ENCODE measurements around the gene TMUB1.

The TMUB1 gene

GRCh38 chr7:151071032-151071866, 12.0 kb downstream of the TMUB1 start:
- no peak for DNase-seq (ENCODE audit: low read depth in 2 of 2, low spot score in 1 of 2)

GRCh38 chr7:151070574-151070960, 12.7 kb downstream of the TMUB1 start:
- DNase-seq (ENCODE audit: low read depth in 2 of 2, low spot score in 1 of 2), result no peak

- no peak for DNase-seq (ENCODE audit: low read depth in 2 of 2, low spot score in 1 of 2)
These were observed 13.3 kb downstream of the TMUB1 start for GRCh38 chr7:151069841-151070573.

GRCh38 chr7:151068069-151068773, 15.1 kb downstream of the TMUB1 start:
- DNase-seq (ENCODE audit: low read depth in 2 of 2, low spot score in 1 of 2), result no peak

DNA sequence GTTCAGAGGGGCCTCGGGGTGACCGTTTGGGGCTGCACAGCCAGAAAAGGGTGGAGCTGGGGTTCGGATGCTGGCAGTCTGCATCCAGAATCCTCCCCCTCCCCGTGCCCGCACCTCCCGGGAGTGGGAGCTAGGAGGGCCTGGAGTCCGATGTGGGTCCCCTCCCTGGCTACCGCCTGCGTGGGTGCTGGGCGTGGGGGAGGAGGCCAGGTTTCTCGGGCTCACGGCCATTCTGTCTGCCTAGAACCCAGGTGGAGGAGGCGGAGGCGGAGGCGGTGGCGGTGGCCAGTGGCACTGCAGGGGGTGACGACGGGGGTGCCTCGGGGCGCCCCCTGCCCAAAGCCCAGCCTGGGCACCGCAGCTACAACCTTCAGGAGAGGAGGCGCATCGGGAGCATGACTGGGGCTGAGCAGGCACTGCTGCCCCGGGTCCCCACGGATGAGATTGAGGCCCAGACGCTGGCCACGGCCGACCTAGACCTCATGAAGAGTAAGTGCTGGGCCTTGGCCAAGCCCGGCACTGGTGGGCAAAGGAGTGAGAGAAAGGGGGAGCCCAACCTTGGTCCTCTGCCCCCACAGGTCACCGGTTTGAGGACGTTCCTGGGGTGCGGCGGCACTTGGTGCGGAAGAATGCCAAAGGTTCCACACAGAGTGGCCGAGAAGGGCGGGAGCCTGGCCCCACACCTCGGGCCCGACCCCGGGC, 16.9 kb downstream of the TMUB1 start:
- no peak for DNase-seq (ENCODE audit: low read depth in 2 of 2, low spot score in 1 of 2)

GRCh38 chr7:151065516-151065915, 17.8 kb downstream of the TMUB1 start:
- no peak for DNase-seq (ENCODE audit: low read depth in 2 of 2, low spot score in 1 of 2)

DNA sequence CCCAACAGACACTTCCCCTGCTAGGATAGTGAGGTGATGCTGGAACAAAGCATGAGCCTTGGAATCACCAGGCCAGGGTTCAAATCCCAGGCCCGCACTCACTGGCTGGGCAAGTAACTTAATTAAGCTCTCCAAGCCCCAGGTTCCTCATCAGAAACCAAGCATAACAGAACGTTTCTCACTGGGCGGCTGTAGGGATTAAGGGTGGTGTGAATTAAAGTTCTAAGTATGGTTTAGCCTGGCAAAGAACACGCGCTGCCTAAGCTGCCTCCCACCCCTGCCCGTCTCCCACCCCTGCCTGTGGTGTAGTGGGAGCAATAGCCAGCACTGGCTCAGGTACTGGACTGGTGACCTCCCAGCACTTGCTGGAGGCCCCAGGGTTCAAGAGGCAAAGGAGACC, 18.3 kb downstream of the TMUB1 start:
- no peak for DNase-seq (ENCODE audit: low read depth in 2 of 2, low spot score in 1 of 2)

GRCh38 chr7:151064454-151064853, 18.8 kb downstream of the TMUB1 start:
- no peak for DNase-seq (ENCODE audit: low read depth in 2 of 2, low spot score in 1 of 2)

GRCh38 chr7:151063212-151063561, 20.1 kb downstream of the TMUB1 start:
- no peak for DNase-seq (ENCODE audit: low read depth in 2 of 2, low spot score in 1 of 2)

DNA sequence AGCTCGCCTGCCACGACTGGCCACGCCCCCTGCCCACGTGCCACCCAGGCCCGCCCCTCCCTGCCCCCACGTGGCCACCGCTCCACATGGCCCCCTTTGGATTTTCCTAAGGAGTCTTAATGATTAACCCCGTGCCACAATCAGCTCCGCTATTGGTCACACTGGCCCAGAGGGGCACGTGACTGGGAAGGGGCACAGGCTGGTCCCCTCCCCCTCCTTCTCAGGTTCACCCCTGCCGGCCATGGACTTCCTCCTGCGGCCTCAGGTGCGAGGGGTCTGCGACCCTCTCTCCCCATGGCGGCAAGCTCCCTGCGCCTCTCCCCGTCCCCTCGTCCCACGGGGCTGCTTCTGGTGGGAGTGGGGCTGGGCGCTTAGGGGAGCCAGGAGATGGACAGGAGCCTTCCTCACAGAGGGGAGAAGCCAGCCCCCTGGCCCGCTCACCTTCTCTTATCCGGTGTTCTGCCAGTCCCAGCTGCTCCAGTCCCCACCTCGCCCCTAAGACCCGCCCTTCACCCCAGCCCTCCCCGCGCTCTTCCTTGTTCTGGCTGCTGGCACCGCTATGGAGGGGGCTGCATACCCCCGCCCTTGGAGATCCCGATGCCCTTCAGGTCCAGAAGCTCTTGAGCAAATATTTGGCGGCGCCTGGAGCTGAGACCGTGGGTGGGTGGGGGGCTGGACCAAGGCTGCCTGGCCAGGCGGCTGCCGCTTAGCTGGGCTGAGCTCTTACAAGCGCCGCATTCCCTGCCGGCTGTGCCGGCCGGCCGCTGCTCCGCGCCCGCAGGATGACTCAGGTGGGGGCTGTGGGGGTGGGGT, 20.7 kb downstream of the TMUB1 start:
- DNase-seq (ENCODE audit: low read depth in 2 of 2, low spot score in 1 of 2), result no peak

- DNase-seq (ENCODE audit: low read depth in 2 of 2, low spot score in 1 of 2), result no peak
These were observed 21.2 kb downstream of the TMUB1 start for GRCh38 chr7:151062111-151062398.

DNA sequence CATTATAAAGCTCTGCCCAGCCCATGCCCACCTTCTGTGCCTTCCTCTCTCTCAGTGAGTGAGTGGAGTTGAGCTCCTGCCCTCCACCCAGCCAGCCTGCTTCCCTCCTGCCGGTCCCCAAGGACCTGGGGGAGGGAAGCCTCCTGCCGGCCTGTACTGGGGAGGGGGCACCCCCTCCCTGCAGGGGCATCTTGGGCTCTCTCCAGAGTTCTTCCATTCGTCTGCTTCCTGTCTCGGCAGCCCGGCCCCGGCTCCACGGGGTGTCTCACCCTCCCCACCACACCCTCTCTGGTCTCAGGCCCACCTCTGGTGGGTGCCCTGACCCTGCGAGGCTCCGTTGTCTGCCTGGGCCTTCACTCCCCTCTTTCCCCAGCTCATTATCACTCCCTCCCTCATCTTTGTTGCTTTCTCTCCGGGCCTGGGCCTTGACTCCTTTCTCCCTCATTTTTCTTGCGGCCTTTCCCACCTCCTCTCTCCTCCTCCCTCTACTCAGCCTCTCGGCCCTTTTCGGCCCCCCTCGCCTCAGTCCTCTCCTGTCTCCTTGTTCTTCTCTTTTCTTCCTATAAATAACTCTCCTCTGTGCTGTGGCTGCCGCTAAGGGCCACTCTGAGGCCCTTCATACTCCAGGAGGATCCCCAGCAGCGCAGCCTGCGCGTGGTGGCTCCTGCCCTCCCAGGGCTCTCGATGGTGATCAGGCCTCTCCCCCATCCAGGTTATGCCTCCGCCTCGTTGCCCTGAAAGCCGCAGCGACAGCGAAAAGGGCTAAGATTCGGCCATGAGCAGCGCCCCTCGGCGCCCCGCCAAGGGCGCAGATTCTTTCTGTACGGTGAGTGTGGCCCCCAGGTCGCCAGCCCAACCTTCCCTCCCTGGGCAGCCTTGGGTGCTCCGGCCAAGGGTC, 21.8 kb downstream of the TMUB1 start:
- no peak for DNase-seq (ENCODE audit: low read depth in 2 of 2, low spot score in 1 of 2)

DNA sequence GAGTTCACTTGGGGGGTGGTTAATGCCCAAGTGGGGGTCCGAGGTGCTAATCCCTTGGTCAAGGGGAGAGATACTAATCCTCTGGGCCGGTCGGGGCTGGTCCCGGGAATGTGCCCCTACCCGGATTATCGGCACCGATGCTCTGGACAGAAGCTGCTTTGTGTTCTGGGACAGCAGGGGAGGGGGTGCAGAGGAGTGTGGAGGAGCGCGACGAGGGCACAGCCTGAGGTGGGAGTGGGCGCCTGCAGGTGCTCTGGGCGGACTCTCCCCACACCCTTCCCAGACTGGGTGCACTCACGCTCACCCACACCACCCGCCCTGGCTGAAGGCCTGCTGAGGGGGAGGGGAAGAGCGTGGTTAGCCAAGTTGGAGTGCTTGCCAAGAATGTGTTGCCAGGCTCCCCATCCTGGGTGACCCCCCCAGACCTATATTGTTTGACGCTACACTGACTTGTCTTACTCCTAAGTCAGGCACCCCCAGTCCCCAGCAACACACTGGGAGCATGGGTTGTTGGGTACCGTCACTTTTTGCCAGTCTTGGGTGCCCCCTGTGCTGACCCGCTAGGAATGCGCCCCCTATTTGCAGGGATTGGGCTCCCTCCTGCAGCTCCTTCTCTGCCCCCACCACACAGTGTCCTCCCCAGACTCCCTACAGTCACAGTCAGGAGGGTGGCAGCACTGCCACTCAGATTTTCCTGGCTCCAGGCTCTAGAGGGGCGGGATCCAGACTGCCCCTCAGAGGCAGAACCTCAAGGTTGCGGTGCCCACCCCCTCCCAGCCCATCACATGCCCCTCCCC, 22.7 kb downstream of the TMUB1 start:
- DNase-seq (ENCODE audit: low read depth in 2 of 2, low spot score in 1 of 2), result no peak

- DNase-seq (ENCODE audit: low read depth in 2 of 2, low spot score in 1 of 2), result no peak
These were observed 23.2 kb downstream of the TMUB1 start for GRCh38 chr7:151060113-151060415.

- DNase-seq (ENCODE audit: low read depth in 2 of 2, low spot score in 1 of 2), result peak; percentile 44 to 48
These were observed 23.8 kb downstream of the TMUB1 start, which contains the start of gene SLC4A2 for GRCh38 chr7:151059367-151060112. Gene SLC4A2 (plus strand): TSS chr7:151059589. CDS start chr7:151061988, 2,399 bp downstream.

DNA sequence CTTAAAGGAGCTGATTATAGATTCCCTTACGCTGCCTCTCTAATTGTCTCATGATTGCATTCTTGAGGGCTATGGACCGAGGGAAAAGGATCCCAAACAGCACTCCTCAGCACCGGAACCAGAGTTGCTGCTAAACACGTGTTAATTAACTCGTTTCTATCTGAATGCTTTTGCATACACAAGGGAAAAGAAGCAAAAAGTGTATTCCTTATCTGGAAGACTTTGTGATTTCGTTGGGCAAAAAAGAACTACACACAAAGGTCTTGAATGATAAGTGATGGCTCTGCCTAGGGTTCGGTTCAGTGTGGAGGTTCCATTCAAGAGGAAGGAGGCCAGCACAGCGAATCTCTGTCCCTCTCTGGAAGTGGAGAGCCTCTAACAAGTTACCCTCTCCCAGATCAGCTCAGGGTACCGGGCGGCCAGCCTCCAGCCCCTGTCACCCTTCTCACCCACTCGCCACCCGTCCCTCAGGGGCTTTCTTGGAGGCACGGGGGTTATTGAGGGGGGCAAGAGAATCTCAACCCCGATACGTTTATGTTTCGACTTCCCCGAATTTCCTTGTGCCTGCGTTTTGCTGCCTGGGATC, 24.4 kb downstream of the TMUB1 start:
- DNase-seq (ENCODE audit: low read depth in 2 of 2, low spot score in 1 of 2), result no peak

DNA sequence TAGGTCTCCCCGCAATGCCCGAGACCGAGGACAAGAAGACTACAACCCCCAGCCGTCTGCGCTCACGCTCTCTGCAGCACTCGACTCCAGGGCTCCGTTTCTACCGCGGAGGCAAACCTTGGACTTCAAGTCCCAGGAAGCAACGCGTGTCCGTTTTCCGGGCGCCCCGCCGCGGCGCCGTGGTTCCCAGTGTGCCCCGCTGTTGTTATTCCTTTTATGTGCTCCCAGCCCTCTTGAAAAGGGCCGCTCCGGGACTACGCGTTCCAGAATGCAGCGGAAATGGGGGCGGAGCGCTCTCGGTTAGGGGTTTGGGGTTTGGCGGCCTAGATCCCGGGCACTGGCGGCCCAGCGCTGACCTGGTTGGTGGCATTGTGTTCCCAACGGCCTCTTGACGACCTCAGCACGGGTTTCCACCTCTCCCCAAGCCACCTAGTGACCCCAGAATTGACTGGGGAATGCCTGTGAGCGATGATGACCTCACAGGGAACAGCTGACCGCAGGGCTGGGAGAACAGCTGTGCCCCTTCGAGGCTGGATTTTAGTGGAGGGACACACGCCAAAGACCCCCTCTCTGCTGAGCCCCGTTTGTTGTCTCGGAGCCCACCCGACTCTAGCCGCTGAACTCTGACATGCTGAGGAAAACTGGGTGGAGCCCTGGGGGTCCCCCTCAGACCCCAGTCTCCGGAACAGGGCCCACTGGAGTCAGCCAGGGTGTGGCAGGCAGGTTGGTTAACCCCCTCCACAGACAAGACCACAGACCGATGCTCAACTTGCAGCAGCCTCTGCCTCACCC, 25.1 kb downstream of the TMUB1 start:
- DNase-seq (ENCODE audit: low read depth in 2 of 2, low spot score in 1 of 2), result peak; percentile 91 to 93
